ENCODE data around the gene DAAM1.

GRCh38 chr14:59320763-59321625 is 132.5 kb downstream of the DAAM1 start:
- TF ChIP-seq CTCF (IDR thresholded peaks at IDR 0.05; ENCODE audit: low read depth, low read length), result no peak
- no peak for TF ChIP-seq EZH2phosphoT487 (IDR thresholded peaks at IDR 0.05; ENCODE audit: low read depth)
